Measurements from ENCODE around the gene NRIP1. TPM values are rescaled to one million over a fixed set of nuclear protein-coding genes. Genes with fewer than 3 reads are reported as not detected.
A peak's percentile ranks its signal among the peaks of the same experiment; 100 is the strongest.

NRIP1 gene
- total RNA-seq, 1 experiment from 2014 or later = 10.3 TPM

DNA sequence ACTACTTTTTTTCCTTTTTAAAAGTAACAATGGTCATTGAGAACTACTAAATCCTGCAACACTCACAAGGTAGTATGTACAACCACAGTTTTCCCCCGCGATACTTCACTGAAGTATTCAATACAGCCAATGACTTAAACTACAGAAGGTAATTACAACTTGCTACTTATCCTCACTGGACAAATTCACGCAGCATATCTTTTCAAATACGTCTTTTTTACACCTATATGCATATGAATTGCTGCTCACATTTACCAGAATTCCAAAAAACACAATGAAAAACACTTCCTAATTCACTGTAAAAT, 12.4 kb downstream of the NRIP1 start (continued):
- TF ChIP-seq, protein P1, sequence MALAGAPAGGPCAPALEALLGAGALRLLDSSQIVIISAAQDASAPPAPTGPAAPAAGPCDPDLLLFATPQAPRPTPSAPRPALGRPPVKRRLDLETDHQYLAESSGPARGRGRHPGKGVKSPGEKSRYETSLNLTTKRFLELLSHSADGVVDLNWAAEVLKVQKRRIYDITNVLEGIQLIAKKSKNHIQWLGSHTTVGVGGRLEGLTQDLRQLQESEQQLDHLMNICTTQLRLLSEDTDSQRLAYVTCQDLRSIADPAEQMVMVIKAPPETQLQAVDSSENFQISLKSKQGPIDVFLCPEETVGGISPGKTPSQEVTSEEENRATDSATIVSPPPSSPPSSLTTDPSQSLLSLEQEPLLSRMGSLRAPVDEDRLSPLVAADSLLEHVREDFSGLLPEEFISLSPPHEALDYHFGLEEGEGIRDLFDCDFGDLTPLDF (CRISPR knock-in tag; IDR thresholded peaks at IDR 0.05) = no peak
- TF ChIP-seq JAZF1 (CRISPR knock-in tag; IDR thresholded peaks at IDR 0.05) = no peak
- no peak for TF ChIP-seq ZNF416 (CRISPR knock-in tag; IDR thresholded peaks at IDR 0.05)
- no peak for TF ChIP-seq SOX15 (CRISPR knock-in tag; IDR thresholded peaks at IDR 0.05)
- no peak for TF ChIP-seq TEAD4 (CRISPR knock-in tag; IDR thresholded peaks at IDR 0.05)
- no peak for TF ChIP-seq TCF7 (CRISPR knock-in tag; IDR thresholded peaks at IDR 0.05; ENCODE audit: low read depth)
- TF ChIP-seq, protein P2, sequence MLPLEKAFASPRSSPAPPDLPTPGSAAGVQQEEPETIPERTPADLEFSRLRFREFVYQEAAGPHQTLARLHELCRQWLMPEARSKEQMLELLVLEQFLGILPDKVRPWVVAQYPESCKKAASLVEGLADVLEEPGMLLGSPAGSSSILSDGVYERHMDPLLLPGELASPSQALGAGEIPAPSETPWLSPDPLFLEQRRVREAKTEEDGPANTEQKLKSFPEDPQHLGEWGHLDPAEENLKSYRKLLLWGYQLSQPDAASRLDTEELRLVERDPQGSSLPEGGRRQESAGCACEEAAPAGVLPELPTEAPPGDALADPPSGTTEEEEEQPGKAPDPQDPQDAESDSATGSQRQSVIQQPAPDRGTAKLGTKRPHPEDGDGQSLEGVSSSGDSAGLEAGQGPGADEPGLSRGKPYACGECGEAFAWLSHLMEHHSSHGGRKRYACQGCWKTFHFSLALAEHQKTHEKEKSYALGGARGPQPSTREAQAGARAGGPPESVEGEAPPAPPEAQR (CRISPR knock-in tag; IDR thresholded peaks at IDR 0.05) = no peak
- no peak for TF ChIP-seq ETV6 (CRISPR knock-in tag; IDR thresholded peaks at IDR 0.05)
- TF ChIP-seq, protein P3, sequence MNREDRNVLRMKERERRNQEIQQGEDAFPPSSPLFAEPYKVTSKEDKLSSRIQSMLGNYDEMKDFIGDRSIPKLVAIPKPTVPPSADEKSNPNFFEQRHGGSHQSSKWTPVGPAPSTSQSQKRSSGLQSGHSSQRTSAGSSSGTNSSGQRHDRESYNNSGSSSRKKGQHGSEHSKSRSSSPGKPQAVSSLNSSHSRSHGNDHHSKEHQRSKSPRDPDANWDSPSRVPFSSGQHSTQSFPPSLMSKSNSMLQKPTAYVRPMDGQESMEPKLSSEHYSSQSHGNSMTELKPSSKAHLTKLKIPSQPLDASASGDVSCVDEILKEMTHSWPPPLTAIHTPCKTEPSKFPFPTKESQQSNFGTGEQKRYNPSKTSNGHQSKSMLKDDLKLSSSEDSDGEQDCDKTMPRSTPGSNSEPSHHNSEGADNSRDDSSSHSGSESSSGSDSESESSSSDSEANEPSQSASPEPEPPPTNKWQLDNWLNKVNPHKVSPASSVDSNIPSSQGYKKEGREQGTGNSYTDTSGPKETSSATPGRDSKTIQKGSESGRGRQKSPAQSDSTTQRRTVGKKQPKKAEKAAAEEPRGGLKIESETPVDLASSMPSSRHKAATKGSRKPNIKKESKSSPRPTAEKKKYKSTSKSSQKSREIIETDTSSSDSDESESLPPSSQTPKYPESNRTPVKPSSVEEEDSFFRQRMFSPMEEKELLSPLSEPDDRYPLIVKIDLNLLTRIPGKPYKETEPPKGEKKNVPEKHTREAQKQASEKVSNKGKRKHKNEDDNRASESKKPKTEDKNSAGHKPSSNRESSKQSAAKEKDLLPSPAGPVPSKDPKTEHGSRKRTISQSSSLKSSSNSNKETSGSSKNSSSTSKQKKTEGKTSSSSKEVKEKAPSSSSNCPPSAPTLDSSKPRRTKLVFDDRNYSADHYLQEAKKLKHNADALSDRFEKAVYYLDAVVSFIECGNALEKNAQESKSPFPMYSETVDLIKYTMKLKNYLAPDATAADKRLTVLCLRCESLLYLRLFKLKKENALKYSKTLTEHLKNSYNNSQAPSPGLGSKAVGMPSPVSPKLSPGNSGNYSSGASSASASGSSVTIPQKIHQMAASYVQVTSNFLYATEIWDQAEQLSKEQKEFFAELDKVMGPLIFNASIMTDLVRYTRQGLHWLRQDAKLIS (CRISPR knock-in tag; IDR thresholded peaks at IDR 0.05; ENCODE audit: borderline replicate concordance) = no peak

DNA sequence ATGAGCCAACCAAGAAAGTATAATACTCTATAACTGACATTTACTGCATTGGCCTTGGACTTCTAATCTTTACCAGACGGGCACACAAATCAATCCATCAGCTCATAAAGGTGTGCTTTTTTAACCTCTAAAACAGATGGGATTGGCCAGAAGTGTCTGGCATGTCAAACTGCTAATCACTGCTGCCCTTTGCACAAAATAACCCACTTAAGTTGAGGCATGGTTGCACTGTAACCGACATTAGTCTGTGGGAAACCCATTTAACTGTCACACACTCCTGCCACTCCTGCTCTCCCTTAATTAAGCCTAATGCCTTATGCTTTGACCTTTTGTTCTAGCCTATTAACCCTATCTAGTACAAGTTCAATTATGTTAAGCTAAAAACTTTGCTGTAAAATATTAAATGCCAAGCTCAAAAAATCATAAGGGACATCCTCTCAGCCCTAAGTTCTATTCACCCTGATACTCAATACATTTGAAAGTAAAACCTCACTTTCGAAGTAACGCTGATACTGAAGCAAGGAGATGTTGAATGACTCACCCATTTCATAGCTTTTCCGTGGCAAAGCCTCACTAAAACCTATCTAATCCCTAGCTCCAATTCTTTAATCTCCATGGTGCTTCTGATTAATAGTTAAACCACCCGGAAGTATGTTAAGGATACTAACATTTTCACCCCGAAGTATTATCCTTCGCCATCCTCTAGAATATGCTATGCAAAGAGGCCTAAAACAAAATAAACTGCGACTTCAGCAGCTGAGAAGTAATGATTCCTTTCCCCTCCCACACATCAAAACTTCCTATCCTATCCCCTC, 12.9 kb downstream of the NRIP1 start:
- 0 out of 2 replicates have a peak, but pooled peaks cover 2% of the 10 kb centered on the region for H3K36me3 Mint-ChIP-seq
- DNase-seq (ENCODE audit: low spot score) (no peak), ATAC-seq (no peak)
- CTCF ChIA-PET = no interaction called here
- TF ChIP-seq, protein P4, sequence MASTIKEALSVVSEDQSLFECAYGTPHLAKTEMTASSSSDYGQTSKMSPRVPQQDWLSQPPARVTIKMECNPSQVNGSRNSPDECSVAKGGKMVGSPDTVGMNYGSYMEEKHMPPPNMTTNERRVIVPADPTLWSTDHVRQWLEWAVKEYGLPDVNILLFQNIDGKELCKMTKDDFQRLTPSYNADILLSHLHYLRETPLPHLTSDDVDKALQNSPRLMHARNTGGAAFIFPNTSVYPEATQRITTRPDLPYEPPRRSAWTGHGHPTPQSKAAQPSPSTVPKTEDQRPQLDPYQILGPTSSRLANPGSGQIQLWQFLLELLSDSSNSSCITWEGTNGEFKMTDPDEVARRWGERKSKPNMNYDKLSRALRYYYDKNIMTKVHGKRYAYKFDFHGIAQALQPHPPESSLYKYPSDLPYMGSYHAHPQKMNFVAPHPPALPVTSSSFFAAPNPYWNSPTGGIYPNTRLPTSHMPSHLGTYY (CRISPR knock-in tag; IDR thresholded peaks at IDR 0.05) = no peak
- no peak for TF ChIP-seq ZNF423 (CRISPR knock-in tag; IDR thresholded peaks at IDR 0.05)
- TF ChIP-seq, protein P5, sequence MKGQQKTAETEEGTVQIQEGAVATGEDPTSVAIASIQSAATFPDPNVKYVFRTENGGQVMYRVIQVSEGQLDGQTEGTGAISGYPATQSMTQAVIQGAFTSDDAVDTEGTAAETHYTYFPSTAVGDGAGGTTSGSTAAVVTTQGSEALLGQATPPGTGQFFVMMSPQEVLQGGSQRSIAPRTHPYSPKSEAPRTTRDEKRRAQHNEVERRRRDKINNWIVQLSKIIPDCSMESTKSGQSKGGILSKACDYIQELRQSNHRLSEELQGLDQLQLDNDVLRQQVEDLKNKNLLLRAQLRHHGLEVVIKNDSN (CRISPR knock-in tag; IDR thresholded peaks at IDR 0.05) = no peak
- TF ChIP-seq, protein P6, sequence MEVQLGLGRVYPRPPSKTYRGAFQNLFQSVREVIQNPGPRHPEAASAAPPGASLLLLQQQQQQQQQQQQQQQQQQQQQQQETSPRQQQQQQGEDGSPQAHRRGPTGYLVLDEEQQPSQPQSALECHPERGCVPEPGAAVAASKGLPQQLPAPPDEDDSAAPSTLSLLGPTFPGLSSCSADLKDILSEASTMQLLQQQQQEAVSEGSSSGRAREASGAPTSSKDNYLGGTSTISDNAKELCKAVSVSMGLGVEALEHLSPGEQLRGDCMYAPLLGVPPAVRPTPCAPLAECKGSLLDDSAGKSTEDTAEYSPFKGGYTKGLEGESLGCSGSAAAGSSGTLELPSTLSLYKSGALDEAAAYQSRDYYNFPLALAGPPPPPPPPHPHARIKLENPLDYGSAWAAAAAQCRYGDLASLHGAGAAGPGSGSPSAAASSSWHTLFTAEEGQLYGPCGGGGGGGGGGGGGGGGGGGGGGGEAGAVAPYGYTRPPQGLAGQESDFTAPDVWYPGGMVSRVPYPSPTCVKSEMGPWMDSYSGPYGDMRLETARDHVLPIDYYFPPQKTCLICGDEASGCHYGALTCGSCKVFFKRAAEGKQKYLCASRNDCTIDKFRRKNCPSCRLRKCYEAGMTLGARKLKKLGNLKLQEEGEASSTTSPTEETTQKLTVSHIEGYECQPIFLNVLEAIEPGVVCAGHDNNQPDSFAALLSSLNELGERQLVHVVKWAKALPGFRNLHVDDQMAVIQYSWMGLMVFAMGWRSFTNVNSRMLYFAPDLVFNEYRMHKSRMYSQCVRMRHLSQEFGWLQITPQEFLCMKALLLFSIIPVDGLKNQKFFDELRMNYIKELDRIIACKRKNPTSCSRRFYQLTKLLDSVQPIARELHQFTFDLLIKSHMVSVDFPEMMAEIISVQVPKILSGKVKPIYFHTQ (CRISPR knock-in tag; IDR thresholded peaks at IDR 0.05) = no peak
- no peak for TF ChIP-seq TP53 (CRISPR knock-in tag; IDR thresholded peaks at IDR 0.05)
- TF ChIP-seq ZNF219 (CRISPR knock-in tag; IDR thresholded peaks at IDR 0.05; ENCODE audit: borderline replicate concordance) = no peak
- no peak for TF ChIP-seq MXD4 (CRISPR knock-in tag; IDR thresholded peaks at IDR 0.05; ENCODE audit: borderline replicate concordance)
- TF ChIP-seq, protein P7, sequence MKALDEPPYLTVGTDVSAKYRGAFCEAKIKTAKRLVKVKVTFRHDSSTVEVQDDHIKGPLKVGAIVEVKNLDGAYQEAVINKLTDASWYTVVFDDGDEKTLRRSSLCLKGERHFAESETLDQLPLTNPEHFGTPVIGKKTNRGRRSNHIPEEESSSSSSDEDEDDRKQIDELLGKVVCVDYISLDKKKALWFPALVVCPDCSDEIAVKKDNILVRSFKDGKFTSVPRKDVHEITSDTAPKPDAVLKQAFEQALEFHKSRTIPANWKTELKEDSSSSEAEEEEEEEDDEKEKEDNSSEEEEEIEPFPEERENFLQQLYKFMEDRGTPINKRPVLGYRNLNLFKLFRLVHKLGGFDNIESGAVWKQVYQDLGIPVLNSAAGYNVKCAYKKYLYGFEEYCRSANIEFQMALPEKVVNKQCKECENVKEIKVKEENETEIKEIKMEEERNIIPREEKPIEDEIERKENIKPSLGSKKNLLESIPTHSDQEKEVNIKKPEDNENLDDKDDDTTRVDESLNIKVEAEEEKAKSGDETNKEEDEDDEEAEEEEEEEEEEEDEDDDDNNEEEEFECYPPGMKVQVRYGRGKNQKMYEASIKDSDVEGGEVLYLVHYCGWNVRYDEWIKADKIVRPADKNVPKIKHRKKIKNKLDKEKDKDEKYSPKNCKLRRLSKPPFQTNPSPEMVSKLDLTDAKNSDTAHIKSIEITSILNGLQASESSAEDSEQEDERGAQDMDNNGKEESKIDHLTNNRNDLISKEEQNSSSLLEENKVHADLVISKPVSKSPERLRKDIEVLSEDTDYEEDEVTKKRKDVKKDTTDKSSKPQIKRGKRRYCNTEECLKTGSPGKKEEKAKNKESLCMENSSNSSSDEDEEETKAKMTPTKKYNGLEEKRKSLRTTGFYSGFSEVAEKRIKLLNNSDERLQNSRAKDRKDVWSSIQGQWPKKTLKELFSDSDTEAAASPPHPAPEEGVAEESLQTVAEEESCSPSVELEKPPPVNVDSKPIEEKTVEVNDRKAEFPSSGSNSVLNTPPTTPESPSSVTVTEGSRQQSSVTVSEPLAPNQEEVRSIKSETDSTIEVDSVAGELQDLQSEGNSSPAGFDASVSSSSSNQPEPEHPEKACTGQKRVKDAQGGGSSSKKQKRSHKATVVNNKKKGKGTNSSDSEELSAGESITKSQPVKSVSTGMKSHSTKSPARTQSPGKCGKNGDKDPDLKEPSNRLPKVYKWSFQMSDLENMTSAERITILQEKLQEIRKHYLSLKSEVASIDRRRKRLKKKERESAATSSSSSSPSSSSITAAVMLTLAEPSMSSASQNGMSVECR (CRISPR knock-in tag; IDR thresholded peaks at IDR 0.05; ENCODE audit: borderline replicate concordance) = no peak
- no peak for TF ChIP-seq GRHL2 (CRISPR knock-in tag; IDR thresholded peaks at IDR 0.05; ENCODE audit: insufficient replicate concordance, severe bottlenecking)
- no peak for TF ChIP-seq NR2C2 (CRISPR knock-in tag; IDR thresholded peaks at IDR 0.05)
- no peak for TF ChIP-seq GTF2I (CRISPR knock-in tag; conservative IDR thresholded peaks at IDR 0.05)
- POLR2A ChIA-PET = interaction anchor here (0.6 kb wide), 1 partner anchor 241 kb away, joined by 3 read pairs; no protein-coding TSS in a partner anchor
- peaks cover 59% of the 10 kb centered on the region for H3K4me1 Mint-ChIP-seq
- H3K9me3 Mint-ChIP-seq = peaks cover 2% of the 10 kb centered on the region; the same call in 1 of the 2 replicates
- H3K27me3 Mint-ChIP-seq (ENCODE audit: low read depth) = no peaks in the 10 kb centered on the region
- 0 out of 2 replicates have a peak overlapping the region, but pooled peaks have one; percentile 94 for H3K27ac Mint-ChIP-seq
- H3K4me3 Mint-ChIP-seq = no peak overlapping the region
